ENCODE data around the gene C7. TPM values are rescaled to one million over a fixed set of nuclear protein-coding genes. Genes with fewer than 3 reads are reported as not detected.

The C7 gene
- total RNA-seq, 4 donors from 2014 or later = 77.4 to 170 (median 127) TPM

- H3K9me3 ChIP-seq = no peaks in the 10 kb centered on the region
- no peak for DNase-seq
These were observed 78.1 kb downstream of the C7 start for GRCh38 chr5:40987349-40987748.

GRCh38 chr5:40988746-40989510 lies 79.6 kb downstream of the C7 start:
- in situ Hi-C loops (cut with MboI; ENCODE audit: low pct_ligation_motif_present in 1 of 4, low pct_unique_long_range_greater_than_20kb in 1 of 4, low sequenced_read_pairs in 3 of 4) (no loop called here), intact Hi-C loops (cut with DNase I; ENCODE audit: low total_unique reads) (no loop called here)
- Histone ChIP-seq H3K9me3 (no peaks in the 10 kb centered on the region), H3K27ac (no peak overlapping the region), H3K36me3 (no peaks in the 10 kb centered on the region), H3K4me1 (peaks cover 0 to 22% (median 7%) of the 10 kb centered on the region in 4 donors), H3K27me3 (no peaks in the 10 kb centered on the region), H3K4me3 (no peak overlapping the region)
- TF ChIP-seq POLR2A (IDR thresholded peaks at IDR 0.05) (no peak), CTCF (IDR thresholded peaks at IDR 0.05) (no peak), POLR2AphosphoS5 (IDR thresholded peaks at IDR 0.05) (no peak), EP300 (IDR thresholded peaks at IDR 0.05; ENCODE audit: low read depth) (no peak)
- DNase-seq = no peak
- WGBS, 2 donors (ENCODE audit: low coverage in 1 of 2) = 66 to 93% methylated on average over 2 to 8 of the region's 8 CpGs

More at GRCh38 chr5:40987349-40987748, 78.1 kb downstream of the C7 start:
- TF ChIP-seq POLR2A (IDR thresholded peaks at IDR 0.05) (no peak), POLR2AphosphoS5 (IDR thresholded peaks at IDR 0.05) (no peak), CTCF (IDR thresholded peaks at IDR 0.05) (no peak), EP300 (IDR thresholded peaks at IDR 0.05; ENCODE audit: low read depth) (no peak)
- H3K4me1 ChIP-seq = peaks cover 0 to 20% (median 5%) of the 10 kb centered on the region in 4 donors
- no peak overlapping the region for H3K4me3 ChIP-seq
- no peaks in the 10 kb centered on the region for H3K27me3 ChIP-seq
- in situ Hi-C loops (cut with MboI; ENCODE audit: low pct_ligation_motif_present in 1 of 4, low pct_unique_long_range_greater_than_20kb in 1 of 4, low sequenced_read_pairs in 3 of 4) = no loop called here
- no peaks in the 10 kb centered on the region for H3K36me3 ChIP-seq
- intact Hi-C loops (cut with DNase I; ENCODE audit: low total_unique reads) = no loop called here
- H3K27ac ChIP-seq = no peak overlapping the region

GRCh38 chr5:40991168-40991980 lies 82.1 kb downstream of the C7 start:
- Histone ChIP-seq H3K4me3 (no peak overlapping the region), H3K27ac (peak overlapping the region; percentile 38 to 64 (median 58)), H3K9me3 (no peaks in the 10 kb centered on the region), H3K27me3 (no peaks in the 10 kb centered on the region), H3K4me1 (peaks cover 0 to 22% (median 7%) of the 10 kb centered on the region in 4 donors), H3K36me3 (no peaks in the 10 kb centered on the region)
- 25 to 28% methylated on average over 2 of the region's 2 CpGs for WGBS, 2 donors (ENCODE audit: low coverage in 1 of 2)
- in situ Hi-C loops (cut with MboI; ENCODE audit: low pct_ligation_motif_present in 1 of 4, low pct_unique_long_range_greater_than_20kb in 1 of 4, low sequenced_read_pairs in 3 of 4) = no loop called here
- intact Hi-C loops (cut with DNase I; ENCODE audit: low total_unique reads) = no loop called here
- peak; percentile 30 for DNase-seq
- TF ChIP-seq POLR2A (IDR thresholded peaks at IDR 0.05) = no peak
- TF ChIP-seq CTCF (IDR thresholded peaks at IDR 0.05) = no peak
- peak; percentile 36 to 68 (median 41) for TF ChIP-seq POLR2AphosphoS5 (IDR thresholded peaks at IDR 0.05)
- TF ChIP-seq EP300 (IDR thresholded peaks at IDR 0.05; ENCODE audit: low read depth) = no peak

GRCh38 chr5:40991981-40992559 lies 82.8 kb downstream of the C7 start:
- Histone ChIP-seq H3K36me3 (no peaks in the 10 kb centered on the region), H3K27ac (peak overlapping the region in 3 of 4 donors; percentile 51 to 64 (median 56)), H3K27me3 (no peaks in the 10 kb centered on the region), H3K9me3 (no peaks in the 10 kb centered on the region), H3K4me3 (no peak overlapping the region), H3K4me1 (peaks cover 0 to 22% (median 7%) of the 10 kb centered on the region in 4 donors)
- WGBS, 2 donors (ENCODE audit: low coverage in 1 of 2) = 69 to 71% methylated on average over 3 to 5 of the region's 5 CpGs
- TF ChIP-seq CTCF (IDR thresholded peaks at IDR 0.05) (no peak), POLR2AphosphoS5 (IDR thresholded peaks at IDR 0.05) (no peak), POLR2A (IDR thresholded peaks at IDR 0.05) (no peak), EP300 (IDR thresholded peaks at IDR 0.05; ENCODE audit: low read depth) (no peak)
- in situ Hi-C loops (cut with MboI; ENCODE audit: low pct_ligation_motif_present in 1 of 4, low pct_unique_long_range_greater_than_20kb in 1 of 4, low sequenced_read_pairs in 3 of 4) (no loop called here), intact Hi-C loops (cut with DNase I; ENCODE audit: low total_unique reads) (no loop called here)
- DNase-seq = no peak

Data from transverse colon (tissue), 4 donors.